ENCODE results near the gene AGTRAP.

The AGTRAP gene

GRCh38 chr1:11790101-11790879, 54.4 kb downstream of the AGTRAP start:
- FAIRE-seq (no peak), DNase-seq (ENCODE audit: insufficient read length) (no peak)

GRCh38 chr1:11790880-11791715, 55.2 kb downstream of the AGTRAP start:
- TF ChIP-seq TAF1 (IDR thresholded peaks at IDR 0.05; ENCODE audit: borderline replicate concordance, low read depth, low read length) (no peak), POLR2A (IDR thresholded peaks at IDR 0.05; ENCODE audit: low read depth, low read length) (no peak), POLR2AphosphoS5 (IDR thresholded peaks at IDR 0.05; ENCODE audit: low read depth, low read length) (no peak)
- DNase-seq (ENCODE audit: insufficient read length) = no peak
- FAIRE-seq = no peak

More at GRCh38 chr1:11790101-11790879, 54.4 kb downstream of the AGTRAP start:
- no peak for TF ChIP-seq TAF1 (IDR thresholded peaks at IDR 0.05; ENCODE audit: borderline replicate concordance, low read depth, low read length)

GRCh38 chr1:11792106-11792505, 56.2 kb downstream of the AGTRAP start:
- DNase-seq (ENCODE audit: insufficient read length) (no peak), FAIRE-seq (no peak)
- no peak for TF ChIP-seq TAF1 (IDR thresholded peaks at IDR 0.05; ENCODE audit: borderline replicate concordance, low read depth, low read length)
- no peak for TF ChIP-seq POLR2A (IDR thresholded peaks at IDR 0.05; ENCODE audit: low read depth, low read length)
- no peak for TF ChIP-seq POLR2AphosphoS5 (IDR thresholded peaks at IDR 0.05; ENCODE audit: low read depth, low read length)

- TF ChIP-seq POLR2A (IDR thresholded peaks at IDR 0.05; ENCODE audit: low read depth, low read length) = no peak
- TF ChIP-seq POLR2AphosphoS5 (IDR thresholded peaks at IDR 0.05; ENCODE audit: low read depth, low read length) = no peak
- no peak for TF ChIP-seq TAF1 (IDR thresholded peaks at IDR 0.05; ENCODE audit: borderline replicate concordance, low read depth, low read length)
- FAIRE-seq (no peak), DNase-seq (ENCODE audit: insufficient read length) (no peak)
Observed at GRCh38 chr1:11793819-11794218, 57.9 kb downstream of the AGTRAP start.

DNA sequence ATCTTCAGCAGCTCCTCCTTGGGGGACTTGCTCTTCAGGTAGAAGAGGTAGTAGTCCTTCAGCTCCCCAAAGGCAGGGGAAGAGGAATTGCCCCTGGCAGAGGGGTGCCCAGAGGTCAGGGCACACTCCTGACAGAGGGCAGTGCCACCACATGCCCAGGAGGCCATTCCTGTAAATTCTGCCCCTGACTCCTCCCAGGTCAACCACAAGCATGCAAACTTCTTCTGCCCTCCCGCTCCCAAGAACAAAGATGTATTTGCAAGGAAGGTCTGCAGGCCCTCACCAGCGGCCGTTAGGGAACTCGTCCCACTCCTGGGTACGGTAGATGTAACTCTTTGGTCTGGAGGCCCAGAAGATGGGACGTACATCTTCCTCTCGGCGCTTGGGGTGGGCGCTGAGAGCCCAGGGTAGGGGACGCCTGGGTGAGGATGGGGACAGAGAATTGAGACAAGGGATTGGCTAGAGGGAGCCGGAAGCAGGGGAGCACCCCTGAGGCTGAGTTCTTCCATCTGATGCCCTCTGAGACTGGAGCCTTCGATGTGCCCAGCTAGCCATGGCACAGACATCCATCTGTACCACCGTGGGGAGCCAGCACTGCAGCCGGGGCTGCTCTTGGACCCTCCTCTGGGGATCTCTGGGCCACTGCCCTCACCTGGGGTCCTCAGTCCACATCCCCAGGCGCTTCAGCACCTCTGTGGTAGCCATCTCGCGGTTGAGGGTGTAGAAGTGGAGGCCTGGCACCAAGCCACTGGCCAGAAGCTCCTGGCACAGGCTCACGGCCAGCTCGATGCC, 58.7 kb downstream of the AGTRAP start:
- DNase-seq (ENCODE audit: insufficient read length) (no peak), FAIRE-seq (no peak)
- no peak for TF ChIP-seq POLR2A (IDR thresholded peaks at IDR 0.05; ENCODE audit: low read depth, low read length)
- TF ChIP-seq TAF1 (IDR thresholded peaks at IDR 0.05; ENCODE audit: borderline replicate concordance, low read depth, low read length) = no peak
- no peak for TF ChIP-seq POLR2AphosphoS5 (IDR thresholded peaks at IDR 0.05; ENCODE audit: low read depth, low read length)

DNA sequence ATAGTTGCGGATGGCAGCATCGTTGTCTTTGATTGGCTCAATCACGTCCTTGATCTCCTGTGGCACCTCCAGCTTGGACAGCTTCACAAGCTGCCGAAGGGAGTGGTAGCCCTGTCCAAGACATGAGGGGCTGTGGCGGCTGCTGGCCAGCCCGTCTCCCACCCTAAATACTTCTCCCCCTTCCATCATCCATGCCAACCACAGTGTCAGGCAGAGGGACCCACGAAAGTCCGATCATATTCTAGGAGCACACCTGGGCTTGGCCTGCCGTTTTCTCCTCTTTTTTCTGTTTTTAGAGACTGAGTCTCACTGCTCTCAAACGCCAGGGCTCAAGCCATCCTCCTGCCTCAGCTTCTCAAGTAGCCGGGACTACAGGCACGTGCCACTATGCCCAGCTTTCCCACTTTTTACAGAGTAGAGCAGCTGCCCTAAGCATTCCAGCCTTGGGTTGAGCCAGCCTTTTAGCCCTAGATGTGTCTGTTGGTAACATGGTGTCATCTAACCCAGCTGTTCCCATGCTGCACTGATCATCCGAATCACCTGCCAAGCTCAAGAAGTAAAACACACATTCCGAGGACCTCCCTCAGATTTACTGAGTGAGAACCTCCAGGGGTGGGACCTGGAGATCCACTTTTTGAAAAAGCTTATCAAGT, 59.4 kb downstream of the AGTRAP start:
- DNase-seq (ENCODE audit: insufficient read length) (no peak), FAIRE-seq (no peak)
- TF ChIP-seq POLR2A (IDR thresholded peaks at IDR 0.05; ENCODE audit: low read depth, low read length) (no peak), TAF1 (IDR thresholded peaks at IDR 0.05; ENCODE audit: borderline replicate concordance, low read depth, low read length) (no peak), POLR2AphosphoS5 (IDR thresholded peaks at IDR 0.05; ENCODE audit: low read depth, low read length) (no peak)

DNA sequence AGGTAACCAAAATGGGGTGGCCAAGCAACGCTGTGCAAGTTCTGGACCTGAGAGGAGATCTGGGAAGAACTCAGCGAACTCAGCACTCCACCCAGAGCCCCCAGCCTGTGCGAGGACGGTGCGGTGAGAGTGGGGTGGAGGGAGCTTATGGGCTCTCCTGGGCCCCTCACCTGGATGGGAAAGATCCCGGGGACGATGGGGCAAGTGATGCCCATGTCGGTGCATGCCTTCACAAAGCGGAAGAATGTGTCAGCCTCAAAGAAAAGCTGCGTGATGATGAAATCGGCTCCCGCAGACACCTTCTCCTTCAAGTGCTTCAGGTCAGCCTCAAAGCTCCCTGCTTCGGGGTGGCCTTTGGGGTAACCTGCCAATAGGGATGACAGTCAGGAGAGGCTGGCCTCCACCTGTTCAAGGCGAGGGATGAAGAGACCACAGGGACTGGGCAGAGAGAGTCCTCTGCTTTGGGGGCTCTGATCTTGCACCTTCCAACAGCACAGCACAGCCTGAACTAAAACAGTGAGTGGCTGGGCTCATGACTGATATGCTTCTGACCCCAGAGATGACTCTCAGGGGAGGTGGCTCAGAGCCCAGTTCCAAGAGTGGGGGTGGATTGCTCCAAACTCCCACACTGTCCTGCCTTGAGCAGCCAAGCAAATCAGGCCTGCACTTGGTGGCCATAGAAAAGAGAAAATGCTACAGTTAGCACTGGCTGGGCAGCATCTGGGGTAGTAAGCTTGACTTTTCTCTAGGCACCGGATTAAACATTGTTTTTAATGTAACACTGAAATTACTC, 60.3 kb downstream of the AGTRAP start:
- TF ChIP-seq POLR2AphosphoS5 (IDR thresholded peaks at IDR 0.05; ENCODE audit: low read depth, low read length) (no peak), TAF1 (IDR thresholded peaks at IDR 0.05; ENCODE audit: borderline replicate concordance, low read depth, low read length) (no peak), POLR2A (IDR thresholded peaks at IDR 0.05; ENCODE audit: low read depth, low read length) (no peak)
- FAIRE-seq (no peak), DNase-seq (ENCODE audit: insufficient read length) (no peak)

DNA sequence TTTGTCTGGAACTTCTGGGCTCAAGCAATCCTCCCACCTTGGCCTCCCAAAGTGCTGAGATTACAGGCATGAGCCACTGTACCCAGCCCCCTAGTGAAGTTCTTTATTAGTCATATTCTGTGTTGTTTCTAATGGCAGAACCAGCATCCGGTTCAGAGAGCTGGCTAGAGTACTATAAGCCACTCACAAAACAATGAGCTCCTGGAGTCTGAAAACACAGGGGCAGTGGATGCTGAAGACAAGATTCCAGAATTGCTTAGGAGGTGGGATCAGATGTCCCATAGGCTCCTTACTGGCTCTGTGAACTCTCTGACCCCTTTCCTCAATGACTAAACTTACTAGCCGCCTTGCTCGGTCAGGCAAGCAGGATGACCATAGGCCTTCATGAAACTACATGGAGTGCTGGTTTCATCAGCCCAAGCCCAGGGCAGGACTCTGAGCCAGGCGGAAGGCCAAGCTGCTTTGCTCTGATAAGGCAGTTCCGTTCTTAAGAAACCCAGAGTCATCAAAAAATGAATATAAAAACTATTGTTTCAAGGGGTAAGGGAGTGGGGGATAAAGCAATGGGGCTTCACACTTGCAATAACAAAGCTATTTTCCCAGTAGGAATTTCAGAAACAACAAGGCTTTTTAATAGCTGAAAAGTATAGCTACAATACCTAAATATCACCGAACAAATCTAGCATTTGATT, 61.7 kb downstream of the AGTRAP start:
- DNase-seq (ENCODE audit: insufficient read length) (no peak), FAIRE-seq (no peak)
- TF ChIP-seq POLR2A (IDR thresholded peaks at IDR 0.05; ENCODE audit: low read depth, low read length) (no peak), TAF1 (IDR thresholded peaks at IDR 0.05; ENCODE audit: borderline replicate concordance, low read depth, low read length) (no peak), POLR2AphosphoS5 (IDR thresholded peaks at IDR 0.05; ENCODE audit: low read depth, low read length) (no peak)

DNA sequence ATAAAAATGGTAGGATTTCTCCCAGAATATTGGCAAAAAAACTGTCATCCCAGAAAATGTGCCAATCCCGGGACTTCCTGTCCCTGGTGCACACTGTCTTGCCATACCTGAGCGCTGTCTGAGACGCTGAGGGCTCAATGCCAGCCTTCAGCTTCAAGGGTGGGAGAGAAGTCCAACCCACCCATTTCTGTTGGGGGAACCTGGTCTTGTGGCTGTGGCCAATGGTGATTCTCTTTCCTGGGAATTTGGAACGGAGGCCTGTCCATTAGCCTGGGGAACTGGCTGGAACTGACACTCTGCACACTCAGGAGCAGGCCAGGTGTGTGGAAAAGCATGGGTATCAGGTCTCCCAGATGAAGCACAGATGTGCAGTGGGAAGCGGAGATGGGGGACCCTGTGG, 63.2 kb downstream of the AGTRAP start:
- FAIRE-seq = no peak
- TF ChIP-seq TAF1 (IDR thresholded peaks at IDR 0.05; ENCODE audit: borderline replicate concordance, low read depth, low read length) = no peak
- TF ChIP-seq POLR2A (IDR thresholded peaks at IDR 0.05; ENCODE audit: low read depth, low read length) = no peak

DNA sequence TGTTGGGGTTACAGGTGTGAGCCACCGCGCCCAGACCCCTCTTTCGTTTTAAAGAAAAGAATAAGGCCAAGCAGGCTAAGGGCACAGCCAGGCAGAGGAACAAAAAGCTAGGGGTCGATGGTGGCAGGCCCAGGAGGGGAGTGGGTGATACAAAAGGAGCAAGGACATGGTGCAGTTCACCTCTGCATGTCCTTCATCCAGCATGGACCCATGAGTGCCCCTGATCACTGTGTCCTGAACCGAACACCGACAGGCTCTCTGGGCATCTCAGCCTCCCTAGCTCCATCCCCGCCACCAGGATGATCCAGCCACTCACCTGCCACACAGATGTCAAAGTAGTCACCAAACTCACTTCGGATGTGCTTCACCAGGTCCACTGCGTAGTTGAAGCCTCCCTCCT, 64.0 kb downstream of the AGTRAP start:
- FAIRE-seq = no peak
- TF ChIP-seq POLR2AphosphoS5 (IDR thresholded peaks at IDR 0.05; ENCODE audit: low read depth, low read length) (no peak), TAF1 (IDR thresholded peaks at IDR 0.05; ENCODE audit: borderline replicate concordance, low read depth, low read length) (no peak), POLR2A (IDR thresholded peaks at IDR 0.05; ENCODE audit: low read depth, low read length) (no peak)
- DNase-seq (ENCODE audit: insufficient read length) = no peak

More for the DNA sequence above, 63.2 kb downstream of the AGTRAP start:
- DNase-seq (ENCODE audit: insufficient read length) = no peak
